ENCODE data around the gene THRSP.

Gene THRSP

DNA sequence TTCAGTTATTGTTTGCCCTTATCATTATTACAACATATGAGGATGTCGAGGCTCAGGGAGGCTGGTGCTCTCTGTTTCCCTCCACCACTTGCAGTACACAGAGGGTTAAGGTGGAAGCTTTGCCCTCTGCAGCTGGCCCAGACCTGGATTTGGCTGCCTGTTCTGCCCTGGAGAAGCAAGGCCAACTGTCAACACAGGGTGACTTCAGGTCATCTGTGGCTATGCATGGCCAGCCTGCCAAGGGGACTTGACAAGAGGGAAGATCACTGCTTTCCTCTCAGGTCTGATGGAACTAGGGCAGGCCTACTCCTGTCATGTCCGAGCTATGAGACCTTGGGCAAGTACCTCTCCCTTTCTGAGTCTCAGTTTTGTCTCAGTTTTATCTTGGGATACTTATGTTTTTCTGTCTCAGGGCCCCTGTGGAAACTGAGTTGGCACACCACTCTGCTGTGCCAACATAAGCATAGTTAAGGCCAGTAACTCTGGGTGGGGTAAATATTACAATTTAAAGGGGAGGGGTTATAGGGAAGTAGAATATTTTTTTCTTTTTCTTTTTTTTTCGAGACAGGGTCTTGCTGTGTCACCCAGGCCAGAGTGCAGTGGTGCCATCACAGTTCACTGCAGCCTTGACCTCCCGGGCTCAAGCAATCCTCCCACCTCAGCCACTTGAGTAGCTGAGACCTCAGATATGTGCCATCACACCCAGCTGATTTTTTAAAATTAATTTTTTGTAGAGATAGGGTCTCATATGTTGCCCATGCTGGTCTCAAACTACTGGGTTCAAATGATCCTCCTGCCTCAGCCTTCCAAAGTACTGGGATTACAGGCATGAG, 2.4 kb upstream of the THRSP start:
- TF ChIP-seq, protein P1, sequence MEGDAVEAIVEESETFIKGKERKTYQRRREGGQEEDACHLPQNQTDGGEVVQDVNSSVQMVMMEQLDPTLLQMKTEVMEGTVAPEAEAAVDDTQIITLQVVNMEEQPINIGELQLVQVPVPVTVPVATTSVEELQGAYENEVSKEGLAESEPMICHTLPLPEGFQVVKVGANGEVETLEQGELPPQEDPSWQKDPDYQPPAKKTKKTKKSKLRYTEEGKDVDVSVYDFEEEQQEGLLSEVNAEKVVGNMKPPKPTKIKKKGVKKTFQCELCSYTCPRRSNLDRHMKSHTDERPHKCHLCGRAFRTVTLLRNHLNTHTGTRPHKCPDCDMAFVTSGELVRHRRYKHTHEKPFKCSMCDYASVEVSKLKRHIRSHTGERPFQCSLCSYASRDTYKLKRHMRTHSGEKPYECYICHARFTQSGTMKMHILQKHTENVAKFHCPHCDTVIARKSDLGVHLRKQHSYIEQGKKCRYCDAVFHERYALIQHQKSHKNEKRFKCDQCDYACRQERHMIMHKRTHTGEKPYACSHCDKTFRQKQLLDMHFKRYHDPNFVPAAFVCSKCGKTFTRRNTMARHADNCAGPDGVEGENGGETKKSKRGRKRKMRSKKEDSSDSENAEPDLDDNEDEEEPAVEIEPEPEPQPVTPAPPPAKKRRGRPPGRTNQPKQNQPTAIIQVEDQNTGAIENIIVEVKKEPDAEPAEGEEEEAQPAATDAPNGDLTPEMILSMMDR (conservative IDR thresholded peaks at IDR 0.05) = no peak
- peak; percentile 28; the same call in 1 of the 2 replicates for TF ChIP-seq ZFX (IDR thresholded peaks at IDR 0.05)
- H3K27ac ChIP-seq = peak overlapping the region; percentile 75

DNA sequence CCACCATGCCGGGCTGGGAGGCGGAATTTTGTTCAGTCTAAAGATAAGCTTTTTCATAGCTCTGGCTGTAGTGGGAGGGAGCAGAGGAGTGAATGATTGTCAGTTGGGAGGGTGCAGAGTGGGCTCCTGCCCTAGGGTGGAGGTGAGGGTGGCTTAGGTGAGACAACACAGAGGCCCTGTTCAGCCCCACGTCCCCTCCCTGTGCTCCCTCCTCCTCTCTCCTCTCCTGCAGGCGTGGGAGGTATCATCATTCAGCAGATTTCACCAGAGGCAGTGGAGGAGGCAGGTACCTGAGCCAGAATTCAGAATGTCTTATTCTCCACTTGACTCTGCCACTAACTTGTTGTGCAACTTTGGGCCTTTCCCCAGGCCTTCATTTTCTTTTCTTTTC, 1.7 kb upstream of the THRSP start:
- peak overlapping the region; percentile 75 for H3K27ac ChIP-seq
- TF ChIP-seq ZFX (IDR thresholded peaks at IDR 0.05) = no peak
- TF ChIP-seq, protein P1 (conservative IDR thresholded peaks at IDR 0.05) = no peak

- no peak for TF ChIP-seq ZFX (IDR thresholded peaks at IDR 0.05)
- TF ChIP-seq, protein P1 (conservative IDR thresholded peaks at IDR 0.05) = no peak
- H3K27ac ChIP-seq = peak overlapping the region; percentile 75
Measured at GRCh38 chr11:78062671-78063070, 990 bp upstream of the THRSP start.

DNA sequence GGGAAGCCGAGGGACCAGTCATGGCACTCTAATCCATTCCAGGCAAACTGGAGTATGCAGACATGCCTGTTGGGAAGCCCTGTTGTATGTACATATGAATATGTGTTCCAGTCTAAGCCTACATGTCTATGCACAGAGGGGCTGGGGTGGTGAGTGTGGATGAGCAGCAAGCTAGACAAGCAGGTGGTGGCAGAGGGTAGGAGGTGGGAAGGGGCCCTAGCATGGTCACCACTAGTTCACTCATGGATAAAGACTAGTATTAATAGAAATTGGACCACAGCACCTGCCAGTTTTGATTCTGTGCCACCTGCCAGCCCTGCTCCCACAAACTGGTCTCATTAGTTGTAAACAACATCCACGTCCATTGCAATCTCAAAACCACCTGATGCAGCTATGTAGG, 1.5 kb downstream of the THRSP start:
- no peak for TF ChIP-seq ZFX (IDR thresholded peaks at IDR 0.05)
- TF ChIP-seq, protein P1 (conservative IDR thresholded peaks at IDR 0.05) = no peak
- no peak overlapping the region for H3K27ac ChIP-seq

DNA sequence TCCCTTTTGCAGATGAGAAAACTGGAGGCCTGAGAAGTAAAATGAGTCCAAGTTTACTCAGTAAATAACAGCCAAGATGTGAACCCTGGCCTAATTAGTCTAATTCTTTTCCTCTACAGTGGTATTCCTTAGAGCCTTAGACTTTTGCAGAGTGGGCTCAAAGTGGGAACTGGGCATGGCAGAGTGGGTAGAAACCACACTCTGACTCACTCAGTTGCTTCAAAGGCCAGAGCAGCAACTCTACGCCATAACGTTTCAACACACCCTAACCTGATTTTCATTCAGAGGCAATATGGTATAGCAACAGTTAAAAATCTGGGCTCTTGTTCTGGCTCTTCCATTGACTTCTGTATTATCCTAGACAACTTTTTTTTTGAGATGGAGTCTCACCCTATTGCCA, 2.8 kb downstream of the THRSP start:
- TF ChIP-seq, protein P1 (conservative IDR thresholded peaks at IDR 0.05) = no peak
- no peak for TF ChIP-seq ZFX (IDR thresholded peaks at IDR 0.05)
- no peak overlapping the region for H3K27ac ChIP-seq

GRCh38 chr11:78067704-78068103, 4.0 kb downstream of the THRSP start:
- H3K27ac ChIP-seq = no peak overlapping the region
- TF ChIP-seq, protein P1 (conservative IDR thresholded peaks at IDR 0.05) = no peak
- no peak for TF ChIP-seq ZFX (IDR thresholded peaks at IDR 0.05)

DNA sequence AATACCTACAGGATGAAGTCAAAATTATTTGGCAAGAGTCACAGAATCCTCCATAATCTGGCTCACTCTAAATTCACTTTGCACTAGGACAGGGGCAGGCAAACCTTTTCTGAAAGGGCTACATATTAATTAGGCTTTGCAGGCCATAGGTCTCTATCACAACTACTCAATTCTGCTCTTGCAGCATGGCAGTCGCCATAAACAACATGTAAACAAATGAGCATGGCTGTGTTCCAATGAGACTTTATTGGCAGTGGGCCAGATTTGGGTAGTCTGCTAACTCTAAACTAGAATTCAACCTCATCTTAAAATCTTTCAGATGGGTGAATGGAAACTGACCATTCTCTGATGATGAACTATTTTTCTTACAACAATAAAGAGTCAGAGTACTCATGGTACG, 5.8 kb downstream of the THRSP start:
- no peak overlapping the region for H3K27ac ChIP-seq
- TF ChIP-seq, protein P1 (conservative IDR thresholded peaks at IDR 0.05) = no peak
- no peak for TF ChIP-seq ZFX (IDR thresholded peaks at IDR 0.05)

Measured in C4-2B (cell line).